Panc1 (cell line): Measurements from ENCODE around the gene GPSM1.
A peak's percentile ranks its signal among the peaks of the same experiment; 100 is the strongest.

ENCODE experiments used
- CTCF ChIP-seq: fragments of 450-650 bp; IDR thresholded peaks from 2 replicates; pipeline ENCODE4 v1.5.1; 2017; ENCODE audit warnings: mild to moderate bottlenecking
- TF ChIP-seq, protein P1 (sequence below), 2 experiments: IDR thresholded peaks; 2 replicates each; pipeline ENCODE4 v1.6.1; 2011 to 2012; ENCODE audit warnings: low read depth in 2 of 2, control low read depth in 1 of 2, low read length in 1 of 2, mild to moderate bottlenecking in 1 of 2, moderate library complexity in 1 of 2; ENCODE audit not compliant: insufficient read depth in 1 of 2

DNA sequence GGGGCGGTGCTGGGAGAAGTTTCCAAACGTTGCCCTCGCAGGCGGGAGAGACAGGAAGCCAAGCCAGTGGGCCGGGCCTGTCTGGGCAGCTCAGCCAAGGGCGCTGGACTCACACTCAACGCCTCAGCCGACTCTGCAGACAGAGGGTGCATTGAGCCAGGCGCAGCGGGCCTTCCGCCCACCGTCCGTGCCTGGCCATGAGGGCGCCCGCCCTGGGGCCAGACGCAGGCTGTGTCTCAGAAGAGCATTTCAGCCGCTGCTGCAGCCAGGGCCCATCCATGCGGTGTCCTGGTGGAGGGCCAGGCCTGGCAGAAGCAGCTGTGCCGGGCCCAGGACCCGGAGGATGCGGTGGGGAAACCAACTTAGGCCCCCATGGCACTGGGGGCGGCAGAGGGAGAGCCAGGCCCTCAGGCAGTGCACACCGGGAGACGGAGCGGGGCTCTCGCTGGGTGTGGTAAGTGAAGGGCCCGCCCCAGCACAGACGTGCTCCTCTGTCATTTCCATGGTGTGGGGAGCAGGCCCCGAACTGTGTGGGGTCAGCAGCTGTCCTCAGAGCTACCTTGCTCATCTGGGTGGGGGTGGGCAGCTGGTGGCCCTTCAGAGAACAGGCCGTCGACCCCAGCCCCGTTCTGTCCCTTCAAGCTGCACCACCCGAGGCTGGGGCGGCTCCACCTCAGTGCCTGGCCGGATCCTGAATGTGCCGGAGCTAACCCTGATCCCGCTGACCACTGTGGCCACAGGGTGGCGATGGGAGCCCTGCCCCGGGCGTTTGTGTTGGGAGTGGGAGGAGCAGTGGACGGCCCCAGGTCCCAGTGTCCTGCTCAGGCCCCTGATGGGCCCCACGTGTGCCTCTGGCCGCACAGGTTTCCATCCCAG lies 18.2 kb downstream of the GPSM1 start:
- TF ChIP-seq CTCF: peak; percentile 80
- TF ChIP-seq, protein P1, sequence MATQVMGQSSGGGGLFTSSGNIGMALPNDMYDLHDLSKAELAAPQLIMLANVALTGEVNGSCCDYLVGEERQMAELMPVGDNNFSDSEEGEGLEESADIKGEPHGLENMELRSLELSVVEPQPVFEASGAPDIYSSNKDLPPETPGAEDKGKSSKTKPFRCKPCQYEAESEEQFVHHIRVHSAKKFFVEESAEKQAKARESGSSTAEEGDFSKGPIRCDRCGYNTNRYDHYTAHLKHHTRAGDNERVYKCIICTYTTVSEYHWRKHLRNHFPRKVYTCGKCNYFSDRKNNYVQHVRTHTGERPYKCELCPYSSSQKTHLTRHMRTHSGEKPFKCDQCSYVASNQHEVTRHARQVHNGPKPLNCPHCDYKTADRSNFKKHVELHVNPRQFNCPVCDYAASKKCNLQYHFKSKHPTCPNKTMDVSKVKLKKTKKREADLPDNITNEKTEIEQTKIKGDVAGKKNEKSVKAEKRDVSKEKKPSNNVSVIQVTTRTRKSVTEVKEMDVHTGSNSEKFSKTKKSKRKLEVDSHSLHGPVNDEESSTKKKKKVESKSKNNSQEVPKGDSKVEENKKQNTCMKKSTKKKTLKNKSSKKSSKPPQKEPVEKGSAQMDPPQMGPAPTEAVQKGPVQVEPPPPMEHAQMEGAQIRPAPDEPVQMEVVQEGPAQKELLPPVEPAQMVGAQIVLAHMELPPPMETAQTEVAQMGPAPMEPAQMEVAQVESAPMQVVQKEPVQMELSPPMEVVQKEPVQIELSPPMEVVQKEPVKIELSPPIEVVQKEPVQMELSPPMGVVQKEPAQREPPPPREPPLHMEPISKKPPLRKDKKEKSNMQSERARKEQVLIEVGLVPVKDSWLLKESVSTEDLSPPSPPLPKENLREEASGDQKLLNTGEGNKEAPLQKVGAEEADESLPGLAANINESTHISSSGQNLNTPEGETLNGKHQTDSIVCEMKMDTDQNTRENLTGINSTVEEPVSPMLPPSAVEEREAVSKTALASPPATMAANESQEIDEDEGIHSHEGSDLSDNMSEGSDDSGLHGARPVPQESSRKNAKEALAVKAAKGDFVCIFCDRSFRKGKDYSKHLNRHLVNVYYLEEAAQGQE (IDR thresholded peaks at IDR 0.05; ENCODE audit: insufficient read depth in 1 of 2, low read depth in 2 of 2, low read length in 1 of 2): no peak
